Left lobe of liver (tissue), 2 donors: ENCODE data around the gene KHDC4. TPM values are rescaled to one million over a fixed set of nuclear protein-coding genes. Genes with fewer than 3 reads are reported as not detected.
A peak's percentile ranks its signal among the peaks of the same experiment; 100 is the strongest.
"Not testable (repeated sequence)": the region's sequence is repeated elsewhere in the genome, so short reads cannot be mapped to it uniquely, and the experiment has no call there.

Source experiments
- ATAC-seq: fragments of 200-7000 bp; cut with Tn5 transposase; one replicate; pipeline ENCODE4 v1.9.1; 2020; ENCODE audit warnings: mild to moderate bottlenecking, moderate library complexity
- DNase-seq: peaks from one replicate; pipeline ENCODE4 v3.0.0-alpha.2; 2020; ENCODE audit warnings: low spot score
- total RNA-seq: library from RNA; stranded (reverse); gene quantifications from one replicate; pipeline ENCODE4 v1.2.1, GENCODE V29; 2021
- donor health status: DM: no; HTN: no; CAD: no; lungs with moderate emphysema.
- donor health status: DM: no; HTN: yes; CAD: no.

Gene KHDC4
- total RNA-seq, 1 donor from 2014 or later = 18.5 TPM

DNA sequence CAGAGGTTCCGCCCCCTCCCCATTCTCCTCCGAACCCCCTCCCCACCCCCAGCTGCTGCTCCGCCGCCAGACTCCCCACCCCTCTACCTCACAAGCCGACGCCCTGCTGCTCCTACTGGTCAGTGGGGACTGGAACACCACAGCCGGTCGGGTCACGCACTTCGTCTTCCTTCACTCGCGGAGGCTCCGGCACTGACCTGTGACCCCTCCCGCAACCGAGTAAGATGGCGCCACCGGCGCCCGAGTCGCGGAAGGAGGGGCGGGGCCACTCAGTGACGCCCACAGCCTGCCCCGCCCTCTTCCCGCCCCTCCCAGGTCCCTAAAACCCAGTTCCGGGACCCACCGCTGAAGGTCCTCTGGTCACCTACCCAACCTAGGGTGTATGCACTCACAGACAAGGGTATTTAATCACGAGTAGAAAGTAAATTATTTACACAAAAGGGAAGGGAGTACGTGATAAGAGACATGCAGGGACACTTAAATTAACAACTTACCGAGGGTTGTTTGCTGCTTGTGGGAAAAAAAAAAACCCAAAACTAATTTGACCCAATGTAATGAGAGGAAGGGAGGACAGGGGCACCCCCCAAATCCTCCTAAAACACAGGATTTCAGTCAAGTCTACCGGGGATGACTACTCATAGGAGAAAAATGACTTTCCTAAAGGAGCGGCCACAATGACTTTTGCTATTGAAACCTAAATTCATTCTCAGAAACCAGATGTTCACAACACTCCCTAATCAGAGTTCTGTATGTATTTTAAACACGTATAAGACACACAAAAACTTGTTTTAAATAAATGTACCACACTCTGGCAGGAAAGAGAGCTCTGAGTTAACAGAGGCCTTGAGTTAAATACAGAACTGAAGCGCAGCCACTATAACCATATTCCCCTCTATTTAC lies 22.8 kb downstream of the KHDC4 start, which contains the start of gene RIT1:
TSS of gene RIT1 (minus strand) at position 194 of the 900 bp plus-strand sequence. CDS start 588 bp downstream, outside the sequence.
- DNase-seq (peak; percentile 87), ATAC-seq (peak; percentile 99)

- DNase-seq (peak; percentile 48), ATAC-seq (peak; percentile 47)
Observed at GRCh38 chr1:155910621-155911121, 23.5 kb downstream of the KHDC4 start.

- no peak for ATAC-seq
- DNase-seq = no peak
Observed at GRCh38 chr1:155909894-155910293, 24.3 kb downstream of the KHDC4 start.

GRCh38 chr1:155904261-155904660 lies 30.0 kb downstream of the KHDC4 start:
- ATAC-seq (no peak), DNase-seq (no peak)

GRCh38 chr1:155900161-155900560 lies 34.1 kb downstream of the KHDC4 start:
- no peak for ATAC-seq

GRCh38 chr1:155899683-155900082 lies 34.5 kb downstream of the KHDC4 start:
- ATAC-seq (no peak), DNase-seq (no peak)

More at GRCh38 chr1:155900161-155900560, 34.1 kb downstream of the KHDC4 start:
- DNase-seq = no peak

DNA sequence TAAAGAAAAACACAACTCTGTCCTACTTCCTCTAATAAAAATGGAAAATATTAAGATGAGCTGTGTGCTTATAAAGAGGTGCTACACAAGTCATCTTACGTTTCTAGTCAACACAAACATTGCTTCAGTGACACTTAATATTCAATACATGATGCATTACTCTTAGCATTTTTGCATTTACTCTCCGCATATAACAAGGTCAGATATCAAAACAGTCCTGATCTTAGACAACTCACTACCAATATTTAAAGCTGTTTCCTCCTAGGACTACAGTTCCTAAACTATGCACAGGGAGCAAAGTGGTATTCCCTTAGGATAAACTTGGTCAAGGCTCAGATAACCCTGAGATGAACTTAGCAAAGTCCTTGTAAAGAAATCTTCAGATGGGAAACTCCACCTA lies 35.3 kb downstream of the KHDC4 start:
- DNase-seq = no peak
- no peak for ATAC-seq

DNA sequence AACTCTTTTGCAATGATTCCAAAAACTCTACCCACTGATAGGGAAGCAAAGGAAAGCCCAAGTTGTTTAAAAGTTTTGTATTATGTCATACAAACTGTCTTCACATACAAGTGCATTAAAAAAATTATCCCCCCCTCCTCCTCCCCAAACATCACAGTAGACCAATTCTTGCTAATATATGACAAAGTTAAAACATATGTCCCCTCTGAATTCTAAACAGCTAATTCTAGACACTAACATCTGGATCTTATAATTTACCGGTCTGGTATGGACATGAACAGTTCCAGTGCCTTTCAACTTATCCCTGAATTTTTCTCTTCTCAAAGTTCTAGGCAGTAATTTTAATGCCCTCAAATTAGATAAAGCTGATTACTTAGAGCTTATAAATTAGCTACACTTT lies 36.5 kb downstream of the KHDC4 start:
- ATAC-seq = no peak

GRCh38 chr1:155896476-155896875 lies 37.7 kb downstream of the KHDC4 start:
- ATAC-seq, DNase-seq: not testable (repeated sequence)

More for the DNA sequence above, 36.5 kb downstream of the KHDC4 start:
- DNase-seq = no peak

DNA sequence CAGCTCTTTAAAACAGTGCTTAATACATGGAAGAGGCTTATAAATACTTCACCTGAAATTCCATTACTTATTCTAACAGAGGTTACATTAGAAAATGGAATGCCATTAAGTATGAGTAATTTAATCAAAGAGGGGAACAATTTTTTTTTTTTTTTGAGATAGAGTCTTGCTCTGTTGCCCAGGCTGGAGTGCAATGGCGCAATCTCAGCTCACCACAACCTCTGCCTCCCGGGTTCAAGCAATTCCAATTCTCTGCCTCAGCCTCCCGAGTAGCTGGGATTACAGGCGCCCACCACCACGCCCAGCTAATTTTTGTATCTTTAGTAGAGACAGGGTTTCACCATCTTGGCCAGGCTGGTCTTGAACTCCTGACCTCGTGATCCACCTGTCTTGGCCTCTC lies 38.6 kb downstream of the KHDC4 start:
- not testable (repeated sequence) for ATAC-seq, DNase-seq

- DNase-seq (no peak), ATAC-seq (peak; percentile 47)
Observed at GRCh38 chr1:155893389-155894142, 40.6 kb downstream of the KHDC4 start.

DNA sequence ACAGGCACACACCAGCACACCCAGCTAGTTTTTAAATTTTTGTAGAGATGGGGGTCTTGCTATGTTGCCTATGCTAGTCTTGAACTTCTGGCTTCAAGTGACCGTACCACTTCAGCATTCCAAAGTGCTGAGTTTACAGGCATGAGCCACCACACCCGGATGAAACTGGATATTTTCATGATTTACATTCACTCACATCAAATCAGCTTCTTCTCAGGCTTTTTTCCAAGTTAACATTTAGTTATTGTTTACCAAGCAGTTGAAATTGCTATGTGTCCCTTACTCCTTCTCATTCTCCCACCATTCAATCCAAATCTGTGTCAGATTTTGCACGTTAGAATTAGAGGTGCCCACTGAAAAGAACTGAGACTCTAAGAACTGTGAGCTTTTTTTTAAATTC lies 41.4 kb downstream of the KHDC4 start:
- no peak for DNase-seq
- no peak for ATAC-seq

GRCh38 chr1:155890251-155890650 lies 44.0 kb downstream of the KHDC4 start:
- DNase-seq = no peak
- no peak for ATAC-seq

GRCh38 chr1:155889566-155889965 lies 44.6 kb downstream of the KHDC4 start:
- DNase-seq = no peak
- no peak for ATAC-seq

DNA sequence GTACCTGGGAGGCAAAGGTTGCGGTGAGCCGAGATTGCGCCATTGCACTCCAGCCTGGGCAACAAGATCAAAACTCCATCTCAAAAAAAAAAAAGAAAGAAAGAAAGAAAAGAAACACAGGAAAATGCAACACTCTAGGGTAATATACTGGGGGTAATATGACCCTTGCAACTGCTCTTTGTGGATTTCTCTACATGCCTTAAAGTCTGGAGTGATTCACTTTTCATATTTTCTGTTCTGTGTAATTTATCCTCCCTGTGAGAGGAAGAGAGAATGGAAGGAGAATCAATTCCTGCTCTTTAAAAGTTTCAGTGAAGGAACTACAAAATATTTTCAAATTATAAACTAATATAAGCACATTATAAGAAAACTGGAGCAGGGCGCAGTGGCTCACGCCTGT lies 45.7 kb downstream of the KHDC4 start:
- no peak for ATAC-seq
- DNase-seq = no peak

GRCh38 chr1:155884982-155885381 lies 49.2 kb downstream of the KHDC4 start:
- DNase-seq = no peak
- ATAC-seq = no peak

- no peak for ATAC-seq
- no peak for DNase-seq
Observed at GRCh38 chr1:155884031-155884960, 49.9 kb downstream of the KHDC4 start.

GRCh38 chr1:155882766-155883165 lies 51.4 kb downstream of the KHDC4 start:
- ATAC-seq = no peak
- DNase-seq = no peak

DNA sequence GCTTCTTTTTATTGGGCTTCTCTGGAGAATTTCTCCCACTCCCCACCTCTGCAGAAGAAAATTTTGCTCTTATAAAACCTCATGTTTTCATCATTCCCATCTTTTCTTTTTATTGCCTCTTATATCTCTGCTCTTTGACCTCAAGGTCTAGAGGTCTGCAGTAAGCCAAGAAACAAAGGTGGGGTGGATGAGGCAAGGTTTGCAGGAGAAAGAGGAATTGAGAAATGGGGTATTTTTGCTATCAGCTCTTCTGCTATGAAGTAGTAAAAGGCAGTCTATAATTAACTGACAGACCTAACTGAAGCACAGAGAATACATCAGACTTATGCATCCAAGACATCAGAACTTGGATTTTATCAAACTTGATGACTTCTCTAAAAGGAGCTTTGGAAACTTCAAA lies 52.0 kb downstream of the KHDC4 start:
- DNase-seq (no peak), ATAC-seq (no peak)

DNA sequence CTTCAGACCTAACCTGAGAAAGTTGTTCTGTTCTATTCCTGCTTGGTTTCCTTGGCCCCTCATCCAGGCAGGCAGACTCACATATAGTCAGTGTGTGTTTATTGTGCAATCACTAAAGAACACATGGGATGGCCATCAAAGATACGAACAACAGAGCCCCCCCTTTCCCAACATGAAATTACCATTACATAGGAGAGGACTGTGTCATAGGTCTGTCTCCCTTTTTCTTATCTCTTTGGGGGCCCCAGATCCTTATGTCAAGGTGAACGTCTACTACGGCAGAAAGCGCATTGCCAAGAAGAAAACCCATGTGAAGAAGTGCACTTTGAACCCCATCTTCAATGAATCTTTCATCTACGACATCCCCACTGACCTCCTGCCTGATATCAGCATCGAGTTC lies 53.3 kb downstream of the KHDC4 start:
- ATAC-seq = no peak

More for the DNA sequence above, 53.3 kb downstream of the KHDC4 start:
- no peak for DNase-seq
